ENCODE data around the gene PACC1. TPM values are rescaled to one million over a fixed set of nuclear protein-coding genes. Genes with fewer than 3 reads are reported as not detected.

The PACC1 gene
- total and polyA plus RNA-seq, 10 of the 15 experiments (the other 5 are each of a cell fraction or from before 2014, with no cell fraction given): 16.1 to 29.7 (median 19.3) TPM

- in situ Hi-C loops (cut with MboI) (no loop called here), intact Hi-C loops (cut with micrococcal nuclease; ENCODE audit: unreplicated experiment) (no loop called here)
- no peak for ATAC-seq
- Histone ChIP-seq H3K27me3 (replicated peaks in 1 of 2; ENCODE audit: control insufficient read depth in 2 of 2, insufficient read depth in 2 of 2, low read length in 1 of 2) (no peaks in the 10 kb centered on the region; a peak in 1 of 4 replicates), H3K36me3 (ENCODE audit: control insufficient read depth in 2 of 2, insufficient read depth in 2 of 2, low read length in 1 of 2) (no peaks in the 10 kb centered on the region), H3K79me2 (ENCODE audit: control insufficient read depth, insufficient read depth, low read length) (no peaks in the 10 kb centered on the region), H3K4me3 (no peak overlapping the region), H3K9me3 (replicated peaks; ENCODE audit: control insufficient read depth, insufficient read depth, low read length) (no peaks in the 10 kb centered on the region; the same call in 2 of the 3 replicates), H3K9ac (ENCODE audit: control insufficient read depth, insufficient read depth, low read length) (no peak overlapping the region), H4K20me1 (ENCODE audit: control insufficient read depth, insufficient read depth) (no peaks in the 10 kb centered on the region), H3K4me1 (ENCODE audit: control insufficient read depth, insufficient read depth, low read length) (no peaks in the 10 kb centered on the region), H3K4me2 (ENCODE audit: control insufficient read depth, insufficient read depth) (no peak overlapping the region), H3K27ac (ENCODE audit: control insufficient read depth, insufficient read depth) (no peak overlapping the region), H2AFZ (ENCODE audit: control insufficient read depth, low read depth, low read length) (no peak overlapping the region)
- ChIA-PET POLR2A (interaction anchor here (0.6 kb wide), 1 partner anchor 167 kb away, joined by 4 read pairs; no protein-coding TSS in a partner anchor), CTCF (interaction anchor here (1.0 to 8.5 kb wide), 9 partner anchors 23 to 773 kb away, joined by 3 to 270 read pairs (median 26); partner anchors contain the start of genes DTL and INTS7), RAD21 (ENCODE audit: unreplicated experiment) (interaction anchor here (0.5 to 6.1 kb wide), 8 partner anchors 76 to 774 kb away, joined by 3 to 197 read pairs (median 4); partner anchors contain the start of genes DTL and INTS7), SMC1A (ENCODE audit: uncharacterized antibody, unreplicated experiment) (interaction anchor here (0.6 to 6.6 kb wide), 11 partner anchors 13 to 773 kb away, joined by 3 to 168 read pairs (median 3); partner anchors contain the start of gene PACC1)
- BruUV-seq (replicated peaks): no TSS peak
- DNase-seq (ENCODE audit: low read depth, low spot score): no peak
- 57% methylated on average over 12 of the region's 12 CpGs for WGBS (ENCODE audit: insufficient coverage, insufficient replicate concordance, low lambda C conversion rate, missing lambda C conversion rate)
- no peak for FAIRE-seq
- TF ChIP-seq MEF2A (IDR thresholded peaks at IDR 0.05; ENCODE audit: insufficient read depth, low read depth, low read length) (no peak), CUX1 (IDR thresholded peaks at IDR 0.05; ENCODE audit: insufficient replicate concordance, low read depth, low read length) (no peak), IKZF2 (IDR thresholded peaks at IDR 0.05) (no peak)
These were observed 38.6 kb upstream of the PACC1 start for GRCh38 chr1:212453156-212453857.
